GM23248 (cell line): ENCODE results near the gene ZMYM3.

ENCODE experiments used
- EZH2 ChIP-seq: fragments of 200-600 bp; sonication (generic); IDR thresholded peaks from 2 replicates; pipeline ENCODE4 v1.6.1; 2018; ENCODE audit warnings: antibody characterized with exemption, mild to moderate bottlenecking; ENCODE audit not compliant: insufficient read depth, poor library complexity, severe bottlenecking
- EZH2phosphoT487 ChIP-seq: fragments of 200-600 bp; sonication (generic); IDR thresholded peaks from 2 replicates; pipeline ENCODE4 v1.6.1; 2018; ENCODE audit warnings: antibody characterized with exemption, moderate library complexity, mild to moderate bottlenecking, low read depth; ENCODE audit not compliant: insufficient read depth

DNA sequence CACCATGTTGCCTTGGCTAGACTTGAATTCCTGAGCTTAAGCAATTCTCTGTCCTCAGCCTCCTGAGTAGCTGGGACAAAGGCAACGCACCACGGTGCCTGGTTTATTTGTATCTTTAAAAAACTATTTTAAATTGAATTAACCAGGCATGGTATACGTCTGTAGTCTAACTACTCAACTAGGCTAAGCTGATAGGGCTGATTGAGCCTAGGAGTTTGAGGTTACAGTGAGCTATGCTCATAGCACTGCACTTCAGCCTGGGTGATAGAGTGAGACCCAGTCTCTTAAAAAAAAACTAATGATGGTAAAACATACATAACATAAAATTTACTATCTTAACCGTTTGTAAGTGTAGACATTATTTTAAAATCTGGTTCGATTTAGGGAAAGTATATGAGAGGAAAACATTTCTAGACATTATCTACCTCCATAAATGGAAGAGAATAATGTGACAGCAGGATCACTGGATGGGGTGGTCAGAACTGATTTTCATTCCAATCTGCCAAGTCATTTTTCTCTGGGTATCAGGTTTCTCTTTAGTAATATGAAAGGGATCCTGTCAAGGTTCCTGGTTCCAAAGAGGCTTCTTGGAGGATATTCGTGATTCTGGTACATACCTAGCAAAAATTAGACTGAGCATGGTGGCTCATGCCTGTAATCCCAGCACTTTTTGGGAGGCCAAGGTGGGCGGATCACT is 38.9 kb upstream of the ZMYM3 start:
- TF ChIP-seq EZH2phosphoT487 (no peak), EZH2 (no peak)
